HCT116 (cell line): ENCODE data around the gene ZNF236. TPM values are rescaled to one million over a fixed set of nuclear protein-coding genes. Genes with fewer than 3 reads are reported as not detected.

Source experiments
- ATAC-seq: fragments of 200-7000 bp; cut with Tn5 transposase; 2 replicates; pipeline ENCODE4 v1.9.1; 2020; ENCODE audit warnings: mild to moderate bottlenecking, moderate library complexity
- BruUV-seq: library from RNA; stranded (reverse); fragments of 400-500 nt; replicated peaks from 2 replicates; lab custom pipeline; 2021; lab: Mats Ljungman, UMichigan
- CTCF ChIA-PET: fragments of 300-600 bp; sonication (Branson Sonifier 250); formaldehyde crosslinking; loops from one replicate; lab custom pipeline; 2021; ENCODE audit warnings: antibody characterized with exemption; lab: Charles Lee
- POLR2A ChIA-PET: fragments of 300-600, 350-600 bp; sonication (Branson Sonifier 250); formaldehyde crosslinking; loops from one replicate; lab custom pipeline; 2021; ENCODE audit warnings: antibody characterized with exemption; lab: Charles Lee
- RAD21 ChIA-PET, 2 experiments: fragments of 300-600 bp; sonication (Branson Sonifier 250); formaldehyde crosslinking; loops; one replicate each; lab custom pipeline; 2023; ENCODE audit warnings: low total read pairs in 2 of 2; ENCODE audit not compliant: uncharacterized antibody in 2 of 2, unreplicated experiment in 2 of 2, low non-redundant PET in 1 of 2; lab: Charles Lee
- DNase-seq: peaks from one replicate; pipeline ENCODE4 v3.0.0-alpha.2; 2010; ENCODE audit warnings: low read depth, low spot score
- H2AFZ ChIP-seq: fragments of 200-600 bp; shearing (Covaris generic), sonication (generic); 2 replicates; pipeline ENCODE4 v1.6.1; 2017; ENCODE audit warnings: low read depth, mixed run types, mixed read lengths, antibody characterized with exemption, low read length; ENCODE audit not compliant: poor library complexity, severe bottlenecking
- H3K27ac ChIP-seq: 2 replicates; pipeline ENCODE4 v1.5.1; 2012; ENCODE audit warnings: low read depth, low read length
- H3K27me3 ChIP-seq: fragments of 200-600 bp; sonication (generic); 2 replicates; pipeline ENCODE4 v1.6.1; 2016; ENCODE audit warnings: mixed run types, low read length, mixed read lengths; ENCODE audit not compliant: insufficient read depth
- H3K36me3 ChIP-seq, 2 experiments: fragments of 200-500 bp in 1 of 2; fragments of 200-600 bp in 1 of 2; sonication (Bioruptor generic) in 1 of 2; sonication (generic) in 1 of 2; 2 replicates each; pipeline versions ENCODE4 v1.5.1 to v1.6.1; 2014 to 2016; ENCODE audit warnings: low read length in 2 of 2, inconsistent platforms in 1 of 2, mixed read lengths in 1 of 2, mixed run types in 1 of 2; ENCODE audit not compliant: insufficient read depth in 2 of 2, control insufficient read depth in 1 of 2
- H3K4me1 ChIP-seq, 2 experiments: fragments of 200-600 bp in 1 of 2; sonication (generic) in 1 of 2; 2 replicates each; pipeline versions ENCODE4 v1.5.1 to v1.6.1; 2012 to 2017; ENCODE audit warnings: low read length in 2 of 2, inconsistent platforms in 1 of 2, mild to moderate bottlenecking in 1 of 2, mixed read lengths in 1 of 2, mixed run types in 1 of 2, moderate library complexity in 1 of 2; ENCODE audit not compliant: insufficient read depth in 2 of 2, control insufficient read depth in 1 of 2
- H3K4me2 ChIP-seq: fragments of 200-600 bp; sonication (generic); 2 replicates; pipeline ENCODE4 v1.6.1; 2017; ENCODE audit warnings: mixed run types, low read length, mixed read lengths
- H3K4me3 ChIP-seq, 2 experiments: fragments of 200-600 bp in 1 of 2; sonication (generic) in 1 of 2; replicated peaks in 1 of 2; 2 replicates each; pipeline ENCODE4 v1.5.1; 2011 to 2016; ENCODE audit warnings: low read length in 2 of 2, control low read depth in 1 of 2, low read depth in 1 of 2, mild to moderate bottlenecking in 1 of 2, mixed read lengths in 1 of 2, mixed run types in 1 of 2
- H3K79me2 ChIP-seq: fragments of 200-600 bp; sonication (generic); 2 replicates; pipeline ENCODE4 v1.6.1; 2017; ENCODE audit warnings: mild to moderate bottlenecking, mixed run types, low read length, moderate library complexity, mixed read lengths; ENCODE audit not compliant: insufficient read depth
- H3K9ac ChIP-seq: fragments of 200-600 bp; sonication (generic); 2 replicates; pipeline ENCODE4 v1.6.1; 2016; ENCODE audit warnings: low read length, mixed read lengths
- H3K9me2 ChIP-seq: fragments of 200-600 bp; sonication (generic), shearing (Covaris generic); 2 replicates; pipeline ENCODE4 v1.6.1; 2017; ENCODE audit warnings: mixed run types, mild to moderate bottlenecking, moderate library complexity; ENCODE audit not compliant: insufficient read depth
- H3K9me3 ChIP-seq, 2 experiments: fragments of 200-500 bp in 1 of 2; fragments of 200-600 bp in 1 of 2; sonication (Bioruptor generic) in 1 of 2; sonication (generic) in 1 of 2; 2 replicates each; pipeline ENCODE4 v1.6.1; 2014 to 2017; ENCODE audit warnings: low read length in 2 of 2, mixed read lengths in 2 of 2, inconsistent platforms in 1 of 2, low read depth in 1 of 2, mild to moderate bottlenecking in 1 of 2, mixed run types in 1 of 2, moderate library complexity in 1 of 2; ENCODE audit not compliant: control insufficient read depth in 1 of 2, insufficient read depth in 1 of 2
- H4K20me1 ChIP-seq: fragments of 200-600 bp; sonication (generic), shearing (Covaris generic); 2 replicates; pipeline ENCODE4 v1.6.1; 2017; ENCODE audit warnings: mixed run types, mild to moderate bottlenecking, moderate library complexity; ENCODE audit not compliant: insufficient read depth
- CEBPB ChIP-seq: IDR thresholded peaks from 2 replicates; pipeline ENCODE4 v1.6.1; 2012; ENCODE audit warnings: low read depth
- CTCF ChIP-seq, 3 experiments: fragments of 200-600 bp in 1 of 3; sonication (generic) in 1 of 3; IDR thresholded peaks in 2 of 3; conservative IDR thresholded peaks in 1 of 3; 2 replicates each; pipeline ENCODE4 v1.5.1; 2012 to 2017; ENCODE audit warnings: low read depth in 2 of 3, low read length in 2 of 3, antibody characterized with exemption in 1 of 3, borderline replicate concordance in 1 of 3, control low read depth in 1 of 3, mild to moderate bottlenecking in 1 of 3, mixed read lengths in 1 of 3, mixed run types in 1 of 3, moderate library complexity in 1 of 3; ENCODE audit not compliant: insufficient read depth in 1 of 3
- EZH2phosphoT487 ChIP-seq: fragments of 200-600 bp; IDR thresholded peaks from 2 replicates; pipeline ENCODE4 v1.6.1; 2018; ENCODE audit warnings: antibody characterized with exemption, borderline replicate concordance
- SIN3A ChIP-seq: IDR thresholded peaks from 2 replicates; pipeline ENCODE4 v1.6.1; 2012; ENCODE audit warnings: low read depth
- SP1 ChIP-seq: IDR thresholded peaks from 2 replicates; pipeline ENCODE4 v1.6.1; 2012; ENCODE audit warnings: low read depth
- SRF ChIP-seq: IDR thresholded peaks from 2 replicates; pipeline ENCODE4 v1.6.1; 2012; ENCODE audit warnings: low read depth
- TCF7L2 ChIP-seq: IDR thresholded peaks from 2 replicates; pipeline ENCODE4 v1.7.0; 2011; ENCODE audit warnings: borderline replicate concordance, inconsistent platforms; ENCODE audit not compliant: insufficient read depth, insufficient read length; ENCODE audit errors: extremely low read depth
- YY1 ChIP-seq: IDR thresholded peaks from 2 replicates; pipeline ENCODE4 v1.6.1; 2011; ENCODE audit warnings: low read length, low read depth, moderate library complexity, mild to moderate bottlenecking; ENCODE audit not compliant: insufficient replicate concordance; ENCODE audit errors: extremely low read depth
- ZNF274 ChIP-seq: fragments of 200-500 bp; sonication (Bioruptor generic); IDR thresholded peaks from 2 replicates; pipeline ENCODE4 v1.6.1; 2014; ENCODE audit warnings: mild to moderate bottlenecking, low read depth, low read length, inconsistent platforms
- intact Hi-C: fragments of 100-400 bp; cut with micrococcal nuclease; formaldehyde crosslinking; loops from 2 replicates; pipeline ENCODE4 v1.10.0; 2022
- total RNA-seq: library from RNA; stranded (reverse); gene quantifications from one replicate; pipeline ENCODE4 v1.2.1, GENCODE V29; 2021; ENCODE audit not compliant: unreplicated experiment

The ZNF236 gene
- total RNA-seq, 1 experiment from 2014 or later: 15.0 TPM

- Histone ChIP-seq H3K4me1 (no peaks in the 10 kb centered on the region), H3K9me2 (no peaks in the 10 kb centered on the region), H3K4me3 (no peak overlapping the region), H3K27me3 (no peaks in the 10 kb centered on the region), H4K20me1 (no peaks in the 10 kb centered on the region), H3K36me3 (peaks cover 3 to 13% of the 10 kb centered on the region in 2 experiments; a peak in 3 of 4 replicates), H2AFZ (no peak overlapping the region), H3K27ac (no peak overlapping the region), H3K79me2 (no peaks in the 10 kb centered on the region), H3K4me2 (no peak overlapping the region), H3K9me3 (no peaks in the 10 kb centered on the region), H3K9ac (no peak overlapping the region)
- DNase-seq: no peak
- TF ChIP-seq CEBPB (no peak), SP1 (no peak), YY1 (no peak)
- ChIA-PET POLR2A (no interaction called here), CTCF (no interaction called here), RAD21 (no interaction called here)
- intact Hi-C loops: no loop called here
- TSS peak; percentile 26 for BruUV-seq
- no peak for ATAC-seq
Observed at GRCh38 chr18:77015771-77016710, 193.7 kb downstream of the ZNF236 start.

GRCh38 chr18:77016936-77017335 lies 194.6 kb downstream of the ZNF236 start:
- CTCF ChIA-PET: no interaction called here

More at GRCh38 chr18:77016936-77017335, 194.6 kb downstream of the ZNF236 start:
- ATAC-seq (no peak), DNase-seq (no peak)
- Histone ChIP-seq H3K4me3 (no peak overlapping the region), H3K27ac (no peak overlapping the region), H3K4me2 (no peak overlapping the region), H3K79me2 (no peaks in the 10 kb centered on the region), H4K20me1 (no peaks in the 10 kb centered on the region), H3K4me1 (no peaks in the 10 kb centered on the region), H2AFZ (no peak overlapping the region), H3K9me2 (no peaks in the 10 kb centered on the region), H3K9me3 (no peaks in the 10 kb centered on the region), H3K9ac (no peak overlapping the region), H3K27me3 (no peaks in the 10 kb centered on the region)
- ChIA-PET RAD21 (no interaction called here), POLR2A (no interaction called here)
- no TSS peak for BruUV-seq
- TF ChIP-seq EZH2phosphoT487 (no peak), ZNF274 (no peak), CEBPB (no peak), CTCF (IDR thresholded peaks at IDR 0.05 in 2 of 3, conservative IDR thresholded peaks at IDR 0.05 in 1 of 3; ENCODE audit: borderline replicate concordance in 1 of 3, insufficient read depth in 1 of 3, low read depth in 2 of 3, low read length in 2 of 3) (no peak), SIN3A (no peak), SRF (no peak), TCF7L2 (no peak)
- TF ChIP-seq, all 23 proteins: peak for 0
- intact Hi-C loops: no loop called here
- peaks cover 3 to 13% of the 10 kb centered on the region in 2 experiments; a peak in 3 of 4 replicates for H3K36me3 ChIP-seq
